HG03558 (cell line): ENCODE results near the gene SLC7A7.
"Not testable (repeated sequence)": the region's sequence is repeated elsewhere in the genome, so short reads cannot be mapped to it uniquely, and the experiment has no call there.

Source experiments
- ATAC-seq: cut with Tn5 transposase; IDR thresholded peaks from one replicate; pipeline ENCODE4 v1.9.1; 2021; ENCODE audit warnings: moderate number of reproducible peaks; ENCODE audit not compliant: unreplicated experiment; ENCODE audit errors: extremely low read depth

SLC7A7 gene

GRCh38 chr14:22844221-22845102 is 29.2 kb upstream of the SLC7A7 start:
- ATAC-seq = no peak

GRCh38 chr14:22843123-22843925 is 28.1 kb upstream of the SLC7A7 start:
- no peak for ATAC-seq

GRCh38 chr14:22842211-22843122 is 27.2 kb upstream of the SLC7A7 start:
- ATAC-seq = no peak

GRCh38 chr14:22841769-22842168 is 26.5 kb upstream of the SLC7A7 start:
- no peak for ATAC-seq

GRCh38 chr14:22841311-22841710 is 26.1 kb upstream of the SLC7A7 start:
- ATAC-seq = no peak

GRCh38 chr14:22839159-22839779 is 24.0 kb upstream of the SLC7A7 start:
- no peak for ATAC-seq

GRCh38 chr14:22838631-22839041 is 23.4 kb upstream of the SLC7A7 start:
- ATAC-seq = no peak

- no peak for ATAC-seq
These were observed 22.7 kb upstream of the SLC7A7 start for GRCh38 chr14:22837750-22838538.

- no peak for ATAC-seq
These were observed 22.0 kb upstream of the SLC7A7 start for GRCh38 chr14:22837114-22837749.

GRCh38 chr14:22836301-22837113 is 21.3 kb upstream of the SLC7A7 start, which contains the start of gene MMP14:
Gene MMP14 (plus strand): TSS chr14:22836585. CDS start chr14:22836818, 233 bp downstream.
- ATAC-seq = no peak

- ATAC-seq = no peak
These were observed 20.3 kb upstream of the SLC7A7 start for GRCh38 chr14:22835505-22835904.

GRCh38 chr14:22830443-22831010 is 15.3 kb upstream of the SLC7A7 start:
- ATAC-seq = no peak

- ATAC-seq = peak; percentile 49
These were observed 14.6 kb upstream of the SLC7A7 start, which contains the start of gene MRPL52 for GRCh38 chr14:22829661-22830442. Gene MRPL52 (plus strand): TSS chr14:22829887. CDS start chr14:22829913, 26 bp downstream.

- ATAC-seq = not testable (repeated sequence)
These were observed 13.9 kb upstream of the SLC7A7 start for GRCh38 chr14:22829076-22829660.

GRCh38 chr14:22824711-22825359 is 9.6 kb upstream of the SLC7A7 start:
- ATAC-seq = no peak
